ENCODE measurements around the gene GABPB2. TPM values are rescaled to one million over a fixed set of nuclear protein-coding genes. Genes with fewer than 3 reads are reported as not detected.

The GABPB2 gene
- total RNA-seq, 1 donor from 2014 or later: 4.1 TPM

- peaks cover 21% of the 10 kb centered on the region for H3K4me1 Mint-ChIP-seq (ENCODE audit: unreplicated experiment)
- H3K27ac Mint-ChIP-seq (ENCODE audit: unreplicated experiment): peak overlapping the region; percentile 85
- no peaks in the 10 kb centered on the region for H3K9me3 Mint-ChIP-seq (ENCODE audit: unreplicated experiment)
- peak; percentile 52 for DNase-seq (ENCODE audit: low spot score)
- TF ChIP-seq CTCF (IDR thresholded peaks at IDR 0.05; ENCODE audit: unreplicated experiment): no peak
- H3K4me3 Mint-ChIP-seq (ENCODE audit: unreplicated experiment): peak overlapping the region; percentile 35
- peaks cover 18% of the 10 kb centered on the region for H3K27me3 Mint-ChIP-seq (ENCODE audit: unreplicated experiment)
- H3K36me3 Mint-ChIP-seq (ENCODE audit: low read depth, unreplicated experiment): peaks cover 27% of the 10 kb centered on the region
These were observed 61.3 kb downstream of the GABPB2 start for GRCh38 chr1:151131701-151132334.

DNA sequence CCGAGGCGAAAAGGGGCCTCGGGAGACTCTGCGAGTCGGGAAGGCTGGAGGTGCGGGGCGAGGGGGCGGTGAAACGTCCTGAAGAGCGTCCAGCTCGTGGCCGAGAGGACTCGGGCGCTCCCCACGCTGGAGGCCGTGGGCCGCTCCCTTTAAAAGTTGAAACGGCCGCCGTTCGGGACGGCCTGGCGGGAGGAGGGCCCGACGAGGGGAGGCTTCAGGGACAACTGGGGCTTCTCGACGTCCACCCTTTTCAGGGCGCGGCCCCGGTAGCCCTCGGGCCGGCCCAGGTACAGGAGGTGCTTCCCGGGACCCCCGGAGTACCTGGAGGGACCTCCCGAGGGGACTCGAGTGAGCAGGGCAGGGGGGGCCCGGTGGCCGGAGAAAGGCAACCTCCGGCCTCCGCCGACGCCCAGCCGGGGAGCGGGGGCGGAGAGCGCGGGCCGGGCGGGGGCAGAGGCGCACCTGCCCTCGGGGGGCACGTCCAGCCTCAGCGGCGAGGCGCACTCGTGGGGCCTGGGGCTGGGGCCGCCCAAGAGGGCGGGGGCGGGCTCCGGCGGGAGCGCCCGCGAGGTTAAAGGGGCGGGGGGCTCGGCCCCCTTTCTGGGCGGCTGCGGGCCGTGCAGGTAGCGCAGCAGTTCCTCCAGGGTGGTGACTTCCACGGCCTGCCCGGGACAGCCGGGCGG lies 61.9 kb downstream of the GABPB2 start:
- Mint-ChIP-seq H3K36me3 (ENCODE audit: low read depth, unreplicated experiment) (peaks cover 33% of the 10 kb centered on the region), H3K4me1 (ENCODE audit: unreplicated experiment) (peaks cover 21% of the 10 kb centered on the region), H3K9me3 (ENCODE audit: unreplicated experiment) (no peaks in the 10 kb centered on the region), H3K4me3 (ENCODE audit: unreplicated experiment) (no peak overlapping the region), H3K27ac (ENCODE audit: unreplicated experiment) (no peak overlapping the region), H3K27me3 (ENCODE audit: unreplicated experiment) (peaks cover 18% of the 10 kb centered on the region)
- TF ChIP-seq CTCF (IDR thresholded peaks at IDR 0.05; ENCODE audit: unreplicated experiment): no peak
- no peak for DNase-seq (ENCODE audit: low spot score)

- H3K27ac Mint-ChIP-seq (ENCODE audit: unreplicated experiment): no peak overlapping the region
- peaks cover 21% of the 10 kb centered on the region for H3K4me1 Mint-ChIP-seq (ENCODE audit: unreplicated experiment)
- H3K4me3 Mint-ChIP-seq (ENCODE audit: unreplicated experiment): no peak overlapping the region
- no peaks in the 10 kb centered on the region for H3K9me3 Mint-ChIP-seq (ENCODE audit: unreplicated experiment)
- H3K36me3 Mint-ChIP-seq (ENCODE audit: low read depth, unreplicated experiment): peaks cover 39% of the 10 kb centered on the region
- TF ChIP-seq CTCF (IDR thresholded peaks at IDR 0.05; ENCODE audit: unreplicated experiment): no peak
- no peak for DNase-seq (ENCODE audit: low spot score)
- H3K27me3 Mint-ChIP-seq (ENCODE audit: unreplicated experiment): peaks cover 19% of the 10 kb centered on the region
These were observed 62.7 kb downstream of the GABPB2 start for GRCh38 chr1:151133018-151133806.

DNA sequence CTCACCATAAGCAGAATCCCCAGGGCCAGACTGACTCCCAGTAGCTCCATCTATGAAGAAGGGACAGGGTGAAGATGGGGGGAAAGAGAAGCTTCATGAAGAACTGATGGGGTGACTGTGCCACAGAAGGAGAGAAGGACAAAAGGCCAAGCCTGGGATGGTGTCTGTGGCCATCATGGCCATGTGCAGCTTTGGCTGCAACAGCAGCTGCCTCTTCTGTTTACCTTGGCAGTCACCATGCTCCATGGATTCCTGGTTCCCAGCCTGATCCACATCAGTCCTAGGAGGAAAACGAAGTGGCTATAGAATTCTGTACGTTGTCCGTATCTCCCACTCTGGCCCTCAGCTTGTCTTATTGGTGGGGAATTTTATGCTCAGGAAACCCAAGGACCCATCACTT lies 63.8 kb downstream of the GABPB2 start:
- H3K27me3 Mint-ChIP-seq (ENCODE audit: unreplicated experiment): peaks cover 22% of the 10 kb centered on the region
- TF ChIP-seq CTCF (IDR thresholded peaks at IDR 0.05; ENCODE audit: unreplicated experiment): no peak
- DNase-seq (ENCODE audit: low spot score): no peak
- H3K27ac Mint-ChIP-seq (ENCODE audit: unreplicated experiment): peak overlapping the region; percentile 62
- H3K36me3 Mint-ChIP-seq (ENCODE audit: low read depth, unreplicated experiment): peaks cover 45% of the 10 kb centered on the region
- H3K4me1 Mint-ChIP-seq (ENCODE audit: unreplicated experiment): peaks cover 21% of the 10 kb centered on the region
- peak overlapping the region; percentile 26 for H3K4me3 Mint-ChIP-seq (ENCODE audit: unreplicated experiment)
- H3K9me3 Mint-ChIP-seq (ENCODE audit: unreplicated experiment): no peaks in the 10 kb centered on the region
